Measurements from ENCODE around the gene TNFRSF14.

GRCh38 chr1:2578758-2579118 is 22.6 kb downstream of the TNFRSF14 start:
- TF ChIP-seq CTCF (conservative IDR thresholded peaks at IDR 0.05; ENCODE audit: low read length), result no peak
- no peak for TF ChIP-seq EZH2phosphoT487 (IDR thresholded peaks at IDR 0.05; ENCODE audit: borderline replicate concordance, low read depth, low read length)
